ENCODE data around the gene PRDM5.

The PRDM5 gene

GRCh38 chr4:120903419-120903818 lies 19.1 kb downstream of the PRDM5 start:
- no peak for DNase-seq (ENCODE audit: low read depth)

- DNase-seq (ENCODE audit: low read depth), result no peak
Measured at GRCh38 chr4:120902925-120903324, 19.6 kb downstream of the PRDM5 start.

GRCh38 chr4:120901731-120902130 lies 20.8 kb downstream of the PRDM5 start:
- DNase-seq (ENCODE audit: low read depth), result no peak

DNA sequence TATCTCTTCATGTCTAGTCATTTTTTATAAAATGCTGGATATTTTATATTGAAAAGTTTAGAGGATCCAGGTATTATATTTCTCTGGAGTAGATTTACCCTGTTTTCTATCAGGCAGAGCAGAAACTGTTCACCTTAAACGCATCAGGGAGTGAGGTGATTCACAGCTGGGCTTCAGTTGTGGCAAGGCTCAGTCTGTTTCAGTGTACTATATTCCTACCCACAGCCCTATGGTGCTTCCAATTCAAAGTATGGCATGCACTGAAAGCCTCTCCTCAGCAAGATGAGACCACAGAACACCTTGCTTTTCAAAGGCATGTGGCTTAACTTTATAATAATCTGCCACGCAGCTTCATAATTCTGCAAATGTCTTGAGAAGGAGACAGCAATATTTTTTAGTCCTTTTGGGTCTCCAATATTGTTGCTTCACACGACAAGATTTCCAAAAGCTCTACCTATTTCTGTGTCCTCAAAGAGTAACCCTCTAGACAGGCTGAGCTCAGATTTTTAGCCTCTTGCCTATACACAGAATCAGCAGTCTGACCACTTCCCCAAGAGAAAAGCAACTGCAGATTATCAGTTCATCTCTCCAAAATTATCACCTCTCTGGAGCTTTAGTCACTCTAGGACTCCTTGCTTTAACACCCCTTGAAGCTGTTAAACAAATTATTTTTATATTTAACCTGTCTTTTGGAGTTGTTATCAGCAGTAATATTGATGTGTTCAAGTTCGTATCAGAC lies 24.4 kb downstream of the PRDM5 start:
- no peak for DNase-seq (ENCODE audit: low read depth)

GRCh38 chr4:120895554-120895953 lies 27.0 kb downstream of the PRDM5 start:
- no peak for DNase-seq (ENCODE audit: low read depth)

- DNase-seq (ENCODE audit: low read depth), result no peak
Measured at GRCh38 chr4:120893314-120893713, 29.2 kb downstream of the PRDM5 start.

GRCh38 chr4:120886191-120886590 lies 36.3 kb downstream of the PRDM5 start:
- DNase-seq (ENCODE audit: low read depth), result no peak

GRCh38 chr4:120881846-120882245 lies 40.7 kb downstream of the PRDM5 start:
- no peak for DNase-seq (ENCODE audit: low read depth)

DNA sequence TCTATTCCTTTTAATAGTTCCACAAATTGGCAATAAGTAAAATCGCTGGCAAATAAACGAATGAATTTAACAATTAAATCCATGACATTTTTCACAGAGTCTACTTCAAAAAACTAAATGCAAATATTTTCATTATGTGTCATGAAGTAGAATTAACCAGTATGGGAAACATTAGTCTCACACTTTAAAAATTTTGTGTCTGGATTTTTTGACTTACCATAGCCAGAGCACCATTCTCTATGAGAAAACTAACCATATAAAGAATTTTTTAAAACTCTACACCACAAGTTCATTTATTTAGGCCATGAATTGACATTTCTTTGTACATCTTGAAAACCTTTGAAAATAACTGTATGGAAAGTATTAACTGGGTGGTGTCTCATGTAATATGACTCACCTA lies 41.2 kb downstream of the PRDM5 start:
- no peak for DNase-seq (ENCODE audit: low read depth)

- no peak for DNase-seq (ENCODE audit: low read depth)
Measured at GRCh38 chr4:120877021-120877420, 45.5 kb downstream of the PRDM5 start.

GRCh38 chr4:120874792-120875774 lies 47.4 kb downstream of the PRDM5 start:
- DNase-seq (ENCODE audit: low read depth), result no peak

GRCh38 chr4:120873554-120873953 lies 49.0 kb downstream of the PRDM5 start:
- DNase-seq (ENCODE audit: low read depth), result no peak

GRCh38 chr4:120871173-120871572 lies 51.4 kb downstream of the PRDM5 start:
- no peak for DNase-seq (ENCODE audit: low read depth)

DNA sequence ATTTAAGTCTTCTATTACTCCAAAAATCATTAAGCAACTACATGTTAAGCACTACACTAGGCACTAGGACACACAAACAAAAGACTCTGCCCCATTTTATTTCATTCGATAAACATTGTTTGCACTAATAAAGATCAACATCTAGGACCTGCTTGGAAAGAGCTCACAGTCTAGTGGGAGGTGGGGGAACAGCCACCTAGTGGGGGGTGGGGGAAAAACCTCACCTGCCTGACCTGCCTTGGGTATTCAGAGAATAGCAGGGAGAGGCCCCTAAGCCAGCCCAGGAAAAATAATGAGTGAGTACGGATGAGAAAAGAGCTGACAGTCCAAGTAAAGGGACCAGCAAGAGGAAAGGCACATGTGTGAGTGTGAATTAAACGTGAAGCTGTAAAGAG lies 52.2 kb downstream of the PRDM5 start:
- no peak for DNase-seq (ENCODE audit: low read depth)

DNA sequence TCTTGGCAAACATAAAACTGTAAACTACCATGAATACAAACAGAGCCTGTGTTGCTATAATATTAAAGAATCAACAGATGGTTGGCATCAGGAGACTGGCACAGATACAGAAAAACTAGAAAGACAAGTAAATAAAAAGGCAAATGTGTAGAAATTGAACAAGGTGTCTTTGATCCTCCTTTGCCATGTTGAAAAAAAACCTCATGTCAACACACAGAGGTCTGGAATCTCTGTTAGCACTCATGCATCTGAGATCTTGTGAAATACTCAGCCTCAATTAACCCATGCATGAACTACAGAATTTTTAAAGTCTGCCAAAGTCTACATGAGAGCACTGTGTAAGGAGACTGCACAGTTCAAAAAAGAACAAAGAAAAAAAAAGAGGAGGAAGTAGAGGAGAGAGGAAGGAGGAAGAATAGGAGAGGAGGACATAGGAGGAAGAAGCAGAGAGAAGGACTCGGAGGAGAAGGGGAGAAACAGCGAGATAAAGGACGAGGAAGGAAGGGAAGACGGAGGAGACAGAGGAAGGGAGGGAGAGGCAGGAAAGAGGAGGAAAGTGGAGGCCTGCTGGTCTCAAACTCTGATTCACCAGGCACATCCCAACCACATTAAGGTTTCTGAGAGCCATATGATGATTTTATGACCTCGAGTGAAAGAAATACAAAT lies 52.8 kb downstream of the PRDM5 start:
- no peak for DNase-seq (ENCODE audit: low read depth)

- no peak for DNase-seq (ENCODE audit: low read depth)
Measured at GRCh38 chr4:120867506-120867905, 55.0 kb downstream of the PRDM5 start.

DNA sequence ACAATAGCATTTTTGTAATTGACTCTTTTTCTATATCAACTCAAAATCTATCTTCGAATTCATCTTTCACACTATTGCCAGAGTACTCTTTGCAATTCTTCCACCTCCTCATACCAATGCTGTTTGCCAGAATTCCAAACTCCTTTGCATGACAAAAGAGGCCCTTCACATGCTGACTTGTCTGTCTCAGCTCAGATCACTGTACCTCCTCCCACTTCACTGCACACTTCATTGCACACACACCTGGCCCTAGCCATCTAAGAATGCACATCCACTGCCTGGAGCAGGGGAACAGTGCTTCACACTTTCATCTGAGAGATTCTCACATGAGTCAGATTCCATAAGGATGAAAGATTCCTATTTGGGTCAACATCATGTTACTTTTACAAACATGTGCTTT lies 56.5 kb downstream of the PRDM5 start:
- no peak for DNase-seq (ENCODE audit: low read depth)

GRCh38 chr4:120864969-120865368 lies 57.6 kb downstream of the PRDM5 start:
- no peak for DNase-seq (ENCODE audit: low read depth)

DNA sequence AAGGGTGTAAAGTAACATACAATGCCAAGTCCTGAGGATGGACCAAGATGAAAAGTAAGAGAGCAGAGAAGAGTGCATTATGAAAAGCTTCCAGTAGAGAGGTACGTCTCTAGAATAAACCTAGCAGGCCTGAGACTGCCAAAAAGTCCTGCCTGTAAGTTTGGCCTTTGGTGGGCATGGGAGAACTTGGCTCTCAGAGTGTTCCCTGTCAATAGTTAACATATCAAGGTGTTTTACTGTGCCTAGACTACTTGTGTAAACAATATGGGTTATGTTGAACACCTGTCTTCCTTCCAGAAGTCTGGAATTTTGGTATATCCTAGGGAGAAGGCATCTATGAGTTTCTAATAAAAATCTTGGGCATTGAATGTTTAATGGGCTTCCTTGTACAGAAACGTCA lies 60.1 kb downstream of the PRDM5 start:
- no peak for DNase-seq (ENCODE audit: low read depth)

GRCh38 chr4:120861852-120862251 lies 60.7 kb downstream of the PRDM5 start:
- DNase-seq (ENCODE audit: low read depth), result no peak

GRCh38 chr4:120858776-120859175 lies 63.8 kb downstream of the PRDM5 start:
- DNase-seq (ENCODE audit: low read depth), result no peak

DNA sequence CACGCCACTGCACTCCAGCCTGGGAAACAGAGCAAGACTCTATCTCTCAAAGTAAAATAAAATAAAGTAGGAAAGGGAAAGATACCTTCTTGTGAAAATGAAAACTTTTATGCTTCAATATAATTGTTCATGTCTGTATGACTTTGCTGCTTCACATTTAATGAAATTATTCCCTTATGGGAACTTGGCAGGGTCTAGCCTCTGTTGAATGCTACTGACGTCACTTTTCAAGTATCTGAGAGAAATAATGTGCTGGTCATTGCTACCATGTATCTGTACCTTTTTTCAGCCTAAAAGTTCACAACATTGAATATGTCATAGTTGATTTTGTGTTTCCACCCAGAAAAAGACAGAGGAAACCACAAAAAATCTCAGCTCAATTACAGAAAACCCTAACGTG lies 65.2 kb downstream of the PRDM5 start:
- no peak for DNase-seq (ENCODE audit: low read depth)

DNA sequence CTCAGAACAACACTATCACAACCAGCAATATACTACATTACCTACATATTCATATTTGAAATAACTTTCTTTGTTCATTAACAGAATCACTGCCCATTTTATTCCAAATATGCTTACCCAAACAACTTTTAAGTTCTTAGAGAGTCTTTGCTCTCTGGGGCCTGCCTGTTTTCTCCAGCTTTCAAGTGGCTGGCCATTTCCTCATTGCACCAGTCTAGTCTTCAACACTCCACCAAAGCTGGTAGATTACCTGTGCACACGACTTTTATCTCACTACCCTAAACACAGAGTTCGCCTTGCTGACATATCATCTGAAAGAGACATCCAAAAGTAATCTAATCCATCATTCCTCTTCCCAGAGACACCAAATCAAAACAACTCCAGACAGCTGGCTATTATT lies 66.2 kb downstream of the PRDM5 start:
- DNase-seq (ENCODE audit: low read depth), result no peak

Measured in HS-5 (cell line).